Panc1 (cell line): ENCODE measurements around the gene SIN3B.

ENCODE experiments used
- CTCF ChIP-seq: fragments of 450-650 bp; IDR thresholded peaks from 2 replicates; pipeline ENCODE4 v1.5.1; 2017; ENCODE audit warnings: mild to moderate bottlenecking
- POLR2AphosphoS5 ChIP-seq: IDR thresholded peaks from 2 replicates; pipeline ENCODE4 v1.6.1; 2012; ENCODE audit warnings: mild to moderate bottlenecking, low read depth, low read length, moderate library complexity
- REST ChIP-seq, 2 experiments: IDR thresholded peaks; 2 replicates each; pipeline ENCODE4 v1.6.1; 2011 to 2012; ENCODE audit warnings: low read depth in 2 of 2, control low read depth in 1 of 2, low read length in 1 of 2, mild to moderate bottlenecking in 1 of 2, moderate library complexity in 1 of 2; ENCODE audit not compliant: insufficient read depth in 1 of 2
- SIN3A ChIP-seq: IDR thresholded peaks from 2 replicates; pipeline ENCODE4 v1.6.1; 2012; ENCODE audit warnings: low read depth, mild to moderate bottlenecking, low read length, moderate library complexity, borderline replicate concordance; ENCODE audit not compliant: insufficient read depth

- TF ChIP-seq CTCF (no peak), POLR2AphosphoS5 (no peak), SIN3A (no peak), REST (IDR thresholded peaks at IDR 0.05; ENCODE audit: insufficient read depth in 1 of 2, low read depth in 2 of 2, low read length in 1 of 2) (no peak)
Measured at GRCh38 chr19:16876904-16877361, 47.7 kb downstream of the SIN3B start.
